HTR-8/SVneo (cell line): ENCODE measurements around the gene FGF12.

Experiments used
- DNase-seq: peaks from one replicate; pipeline ENCODE4 v3.0.0; 2011; ENCODE audit warnings: low spot score, mixed read lengths; ENCODE audit not compliant: insufficient read length
- FAIRE-seq: peaks from 2 replicates; lab custom pipeline; 2011; peaks lifted over from hg19 to GRCh38; lab: Jason Lieb, UNC

Gene FGF12

DNA sequence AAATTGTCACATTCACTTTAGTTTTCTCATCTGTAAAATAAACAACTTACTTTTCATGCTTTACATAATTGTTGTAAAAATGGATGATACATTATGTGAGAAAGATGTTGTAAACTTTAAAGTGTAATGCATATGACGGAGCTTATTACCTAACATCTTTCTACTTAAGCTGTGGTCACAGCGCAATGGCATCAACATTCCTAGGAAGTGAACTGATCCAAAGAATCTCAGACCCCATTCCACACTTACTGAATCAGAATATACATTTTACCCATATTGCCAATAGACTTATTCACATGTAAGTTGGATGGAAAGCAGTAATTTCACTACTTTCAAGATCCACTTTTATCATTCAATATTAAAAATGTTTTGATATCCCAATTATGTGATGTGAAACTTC is 497.5 kb downstream of the FGF12 start:
- no peak for DNase-seq
- peak; percentile 94 for FAIRE-seq

DNA sequence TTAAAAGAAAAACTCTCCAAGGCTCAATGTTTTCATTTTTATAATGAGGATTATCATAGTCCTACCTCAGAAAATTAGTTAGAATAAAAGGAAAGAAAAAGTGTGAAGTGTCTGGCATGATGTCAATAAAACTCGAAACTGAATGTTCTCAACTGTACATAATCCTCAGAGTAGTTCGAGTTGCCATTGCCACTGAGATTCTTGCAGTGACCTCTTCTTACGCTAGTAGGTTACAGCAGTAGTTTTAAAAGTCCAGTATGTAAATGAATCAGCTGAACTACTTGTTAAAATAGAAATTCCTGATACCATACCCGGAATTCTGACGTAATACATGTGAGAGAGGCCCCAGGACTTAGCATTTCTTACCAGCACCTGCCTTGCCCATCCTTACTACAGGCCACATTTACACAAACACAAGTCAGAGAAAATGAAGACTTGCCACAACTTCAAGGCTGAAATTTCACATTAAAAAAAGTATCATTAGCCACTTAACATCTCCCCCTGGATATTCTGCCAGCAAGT is 502.6 kb downstream of the FGF12 start:
- FAIRE-seq, result no peak
- DNase-seq, result no peak

- DNase-seq (no peak), FAIRE-seq (no peak)
Observed at GRCh38 chr3:192223815-192224214, 503.5 kb downstream of the FGF12 start.

GRCh38 chr3:192220915-192221314 is 506.4 kb downstream of the FGF12 start:
- no peak for FAIRE-seq

GRCh38 chr3:192219926-192220325 is 507.4 kb downstream of the FGF12 start:
- no peak for FAIRE-seq
- no peak for DNase-seq

More at GRCh38 chr3:192220915-192221314, 506.4 kb downstream of the FGF12 start:
- no peak for DNase-seq

- no peak for FAIRE-seq
- no peak for DNase-seq
Observed at GRCh38 chr3:192216067-192216466, 511.3 kb downstream of the FGF12 start.

GRCh38 chr3:192212979-192213378 is 514.4 kb downstream of the FGF12 start:
- DNase-seq (no peak), FAIRE-seq (no peak)

DNA sequence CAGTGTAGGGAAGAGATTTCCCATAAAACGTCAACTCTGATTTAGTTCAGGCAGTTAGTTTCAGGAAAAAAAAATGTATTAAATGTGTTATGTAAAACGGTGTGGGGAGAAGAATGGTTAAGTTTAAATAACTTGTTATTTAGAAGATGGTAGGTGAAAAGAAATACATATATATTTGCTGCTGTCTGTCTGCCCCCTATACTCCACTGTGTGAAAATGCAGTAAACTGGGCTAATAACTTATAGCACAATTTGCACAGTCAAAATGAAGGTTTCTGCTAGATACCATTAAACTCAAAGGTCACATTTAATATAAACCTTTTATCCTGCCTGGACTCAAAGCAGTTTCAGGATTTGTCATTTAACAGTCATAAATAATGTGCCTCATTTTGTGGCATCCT is 515.0 kb downstream of the FGF12 start:
- FAIRE-seq, result no peak
- DNase-seq, result no peak

GRCh38 chr3:192207651-192208050 is 519.7 kb downstream of the FGF12 start:
- no peak for DNase-seq
- no peak for FAIRE-seq

- DNase-seq (no peak), FAIRE-seq (no peak)
Observed at GRCh38 chr3:192207239-192207638, 520.1 kb downstream of the FGF12 start.

DNA sequence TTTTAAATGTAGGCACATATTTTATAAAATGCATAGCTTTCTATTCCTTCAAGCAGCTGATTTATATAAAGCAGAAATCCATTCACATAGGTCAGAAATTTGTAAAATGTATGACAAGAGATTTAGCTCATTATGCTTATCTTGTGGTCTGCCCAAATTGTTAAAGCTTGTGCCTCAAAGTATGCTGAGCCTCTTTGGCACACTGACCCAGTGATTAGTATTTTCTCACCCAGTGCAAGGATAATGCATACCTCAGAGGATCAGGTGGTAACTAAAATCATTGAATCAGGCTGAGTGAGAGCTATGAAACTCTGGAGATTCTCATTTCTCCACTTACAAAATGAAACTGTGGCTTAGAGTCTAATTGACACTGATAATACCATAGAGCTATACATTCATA is 533.3 kb downstream of the FGF12 start:
- DNase-seq (no peak), FAIRE-seq (no peak)

GRCh38 chr3:192188218-192188835 is 539.0 kb downstream of the FGF12 start:
- FAIRE-seq, result no peak
- DNase-seq, result peak; percentile 49

DNA sequence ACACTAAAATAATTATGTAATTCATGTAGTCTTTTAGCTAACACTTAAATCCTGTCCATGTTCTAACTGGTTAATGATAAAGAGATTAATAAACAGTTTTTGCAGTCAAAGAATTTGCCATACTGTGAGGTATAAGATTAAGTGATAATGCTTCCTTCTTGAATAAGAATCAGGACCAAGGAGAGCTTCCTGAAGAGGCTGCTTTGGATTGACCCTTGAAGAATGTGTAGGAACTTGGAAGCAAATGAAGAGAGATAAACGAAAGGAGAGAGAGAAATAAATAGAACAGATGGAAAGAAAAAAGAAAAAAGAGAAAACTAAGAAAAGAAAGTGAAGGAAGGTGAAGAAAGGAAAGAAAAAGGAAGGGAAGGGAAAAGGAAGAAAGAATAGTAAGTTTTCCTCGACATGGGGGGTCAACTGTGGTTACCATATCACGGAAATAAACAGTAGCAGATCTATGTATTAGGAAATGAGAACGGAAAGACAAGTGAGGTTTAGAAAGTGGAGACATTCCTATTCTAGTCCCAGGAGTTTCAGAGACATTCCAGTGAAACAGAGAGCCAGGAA is 539.8 kb downstream of the FGF12 start:
- FAIRE-seq, result no peak
- DNase-seq, result no peak

GRCh38 chr3:192186498-192186897 is 540.8 kb downstream of the FGF12 start:
- FAIRE-seq (no peak), DNase-seq (no peak)

- DNase-seq (no peak), FAIRE-seq (no peak)
Observed at GRCh38 chr3:192186045-192186444, 541.3 kb downstream of the FGF12 start.

DNA sequence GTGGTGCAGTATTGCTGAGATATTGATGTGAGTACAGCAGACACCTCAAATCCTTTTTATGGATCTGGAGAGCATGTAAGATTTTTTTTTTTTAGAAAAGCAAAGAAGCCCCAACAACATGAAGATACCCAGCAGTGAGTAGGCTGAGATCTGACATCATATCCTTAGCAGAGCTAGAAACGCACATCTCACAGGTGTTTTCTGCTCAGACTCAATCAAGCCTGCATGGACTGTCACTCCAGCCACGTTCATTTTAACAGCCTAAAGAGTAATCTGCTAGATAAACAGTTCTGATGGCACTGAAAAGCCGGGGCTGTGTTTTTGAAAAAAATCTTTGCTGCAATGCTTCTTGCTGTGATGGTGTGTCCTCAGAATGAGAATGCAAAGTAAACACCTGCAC is 544.2 kb downstream of the FGF12 start:
- DNase-seq (no peak), FAIRE-seq (no peak)

- DNase-seq (no peak), FAIRE-seq (no peak)
Observed at GRCh38 chr3:192181151-192181550, 546.2 kb downstream of the FGF12 start.

DNA sequence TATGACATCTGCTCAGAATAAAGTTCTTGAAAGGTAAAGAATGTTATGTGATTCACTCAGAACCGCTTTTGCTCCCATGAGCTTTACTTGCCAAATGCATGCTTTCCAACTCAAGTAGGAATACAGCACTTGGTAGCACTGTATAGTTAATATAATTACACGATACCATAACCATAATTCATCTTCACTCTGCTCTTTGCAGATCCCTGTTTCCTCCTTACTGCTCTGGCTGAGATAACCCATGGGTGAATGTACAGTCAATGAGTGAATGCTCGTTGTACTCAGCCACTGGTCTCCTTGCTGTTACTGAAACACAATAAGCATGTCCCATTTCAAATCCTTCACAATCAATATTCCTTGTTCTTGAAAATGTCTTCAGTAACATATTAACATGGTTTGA is 550.0 kb downstream of the FGF12 start:
- no peak for DNase-seq
- FAIRE-seq, result no peak

DNA sequence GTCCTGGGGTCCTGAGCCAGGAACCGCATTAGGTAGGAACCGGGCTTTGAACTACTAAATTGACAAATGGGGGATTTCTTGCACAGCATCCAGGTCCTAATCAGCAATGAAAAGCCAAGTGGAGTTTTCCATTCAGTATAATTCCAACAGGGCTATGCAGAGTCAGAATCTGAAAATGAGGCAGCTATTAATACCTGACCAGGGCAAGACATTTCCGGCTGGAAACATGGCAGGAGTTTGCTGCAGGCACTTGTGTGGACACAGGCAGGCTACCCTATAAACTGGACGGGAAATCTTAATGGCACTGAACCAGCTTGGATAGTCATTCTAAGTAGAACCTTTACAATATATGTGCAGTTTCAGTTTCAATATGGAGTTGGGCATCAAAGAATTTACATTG is 553.1 kb downstream of the FGF12 start:
- DNase-seq (no peak), FAIRE-seq (no peak)

GRCh38 chr3:192171213-192171612 is 556.1 kb downstream of the FGF12 start:
- DNase-seq, result no peak
- no peak for FAIRE-seq

DNA sequence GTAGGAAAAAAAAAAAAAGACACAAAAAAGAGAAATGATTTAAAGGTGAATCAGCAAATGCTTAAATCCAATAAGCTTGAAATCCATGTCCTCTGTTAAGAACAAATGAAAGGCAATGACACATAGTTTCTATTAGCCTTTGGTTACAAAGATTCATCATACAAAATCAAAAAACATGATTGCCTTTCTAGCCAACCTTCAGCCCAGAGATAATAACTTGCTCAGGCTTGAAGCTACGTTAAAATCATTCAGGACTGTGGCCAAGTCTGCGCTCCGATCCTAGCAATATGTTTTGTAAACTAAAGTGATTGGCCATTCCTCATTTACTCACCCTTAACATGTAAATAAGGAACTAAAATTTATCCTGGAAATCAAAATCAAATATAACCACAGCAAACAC is 556.7 kb downstream of the FGF12 start:
- no peak for FAIRE-seq
- no peak for DNase-seq

DNA sequence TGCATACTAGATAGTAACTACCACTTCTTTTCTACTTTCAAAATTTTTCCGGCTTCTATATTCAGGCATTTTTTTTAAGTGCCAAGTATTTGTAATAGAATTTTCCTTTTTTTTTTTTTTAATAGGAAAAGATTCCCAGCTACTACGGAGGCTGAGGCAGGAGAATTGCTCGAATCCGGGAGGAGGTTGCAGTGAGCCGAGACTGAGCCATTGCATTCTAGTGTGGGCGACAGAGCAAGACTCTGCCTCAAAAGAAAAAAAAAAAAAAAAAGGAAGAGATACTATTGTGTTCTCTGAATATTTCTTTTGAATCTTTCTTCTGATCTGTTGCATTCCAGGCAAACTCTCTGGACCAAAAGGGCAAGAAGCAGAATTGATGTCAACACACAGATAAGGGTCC is 557.3 kb downstream of the FGF12 start:
- DNase-seq, result no peak
- no peak for FAIRE-seq
